ENCODE measurements around the gene NEK11.
A peak's percentile ranks its signal among the peaks of the same experiment; 100 is the strongest.

NEK11 gene, protein sequence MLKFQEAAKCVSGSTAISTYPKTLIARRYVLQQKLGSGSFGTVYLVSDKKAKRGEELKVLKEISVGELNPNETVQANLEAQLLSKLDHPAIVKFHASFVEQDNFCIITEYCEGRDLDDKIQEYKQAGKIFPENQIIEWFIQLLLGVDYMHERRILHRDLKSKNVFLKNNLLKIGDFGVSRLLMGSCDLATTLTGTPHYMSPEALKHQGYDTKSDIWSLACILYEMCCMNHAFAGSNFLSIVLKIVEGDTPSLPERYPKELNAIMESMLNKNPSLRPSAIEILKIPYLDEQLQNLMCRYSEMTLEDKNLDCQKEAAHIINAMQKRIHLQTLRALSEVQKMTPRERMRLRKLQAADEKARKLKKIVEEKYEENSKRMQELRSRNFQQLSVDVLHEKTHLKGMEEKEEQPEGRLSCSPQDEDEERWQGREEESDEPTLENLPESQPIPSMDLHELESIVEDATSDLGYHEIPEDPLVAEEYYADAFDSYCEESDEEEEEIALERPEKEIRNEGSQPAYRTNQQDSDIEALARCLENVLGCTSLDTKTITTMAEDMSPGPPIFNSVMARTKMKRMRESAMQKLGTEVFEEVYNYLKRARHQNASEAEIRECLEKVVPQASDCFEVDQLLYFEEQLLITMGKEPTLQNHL

DNA sequence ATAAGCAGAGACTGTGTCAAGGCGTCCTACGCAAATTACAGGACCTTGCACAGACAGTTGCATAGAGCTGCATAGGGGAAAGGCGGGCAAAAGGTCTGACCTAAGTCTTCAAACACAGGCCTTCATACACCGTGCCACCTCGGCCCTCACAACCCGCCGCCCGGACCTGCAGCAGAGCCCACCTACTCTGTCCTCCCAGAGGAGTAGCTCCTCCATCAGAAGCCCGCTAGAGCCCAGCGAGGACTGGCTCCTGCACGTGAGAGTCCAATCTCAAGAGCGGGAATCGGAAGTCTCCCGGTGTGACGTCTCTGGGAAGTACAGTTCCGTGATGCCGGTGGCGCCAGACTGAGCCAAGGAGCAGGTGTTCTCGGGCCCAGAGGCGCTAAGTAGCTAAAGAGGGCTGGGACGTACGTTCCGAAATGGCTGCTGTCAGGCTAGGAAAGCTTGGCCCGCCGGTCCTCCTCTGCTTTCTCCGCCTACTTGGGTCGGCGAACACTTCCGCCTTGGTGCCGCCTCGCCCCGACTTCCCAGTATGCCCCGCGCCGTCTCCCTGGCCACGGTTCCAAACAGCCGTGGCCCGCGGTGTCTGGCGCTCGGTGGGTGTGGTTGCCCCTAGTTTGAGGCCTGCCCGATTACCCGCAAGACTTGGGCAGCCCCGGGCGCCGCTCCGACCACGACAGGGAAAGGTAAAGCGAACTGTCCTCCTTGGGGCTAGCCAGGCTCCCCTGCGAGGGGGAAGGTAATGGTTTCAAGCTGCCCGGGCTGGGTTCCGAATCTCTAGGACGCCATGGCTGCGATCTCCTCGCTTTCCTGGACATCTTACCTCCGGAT, at the start of gene NEK11, which contains the start of gene ASTE1:
Gene NEK11, plus strand, starts transcription at position 557 of the 831 bp plus-strand sequence. CDS start 2,832 bp downstream, outside the sequence.
Gene ASTE1, minus strand, starts transcription at position 505 of the 831 bp plus-strand sequence. CDS start 1,519 bp downstream, outside the sequence.
- peak; percentile 85 for DNase-seq

DNA sequence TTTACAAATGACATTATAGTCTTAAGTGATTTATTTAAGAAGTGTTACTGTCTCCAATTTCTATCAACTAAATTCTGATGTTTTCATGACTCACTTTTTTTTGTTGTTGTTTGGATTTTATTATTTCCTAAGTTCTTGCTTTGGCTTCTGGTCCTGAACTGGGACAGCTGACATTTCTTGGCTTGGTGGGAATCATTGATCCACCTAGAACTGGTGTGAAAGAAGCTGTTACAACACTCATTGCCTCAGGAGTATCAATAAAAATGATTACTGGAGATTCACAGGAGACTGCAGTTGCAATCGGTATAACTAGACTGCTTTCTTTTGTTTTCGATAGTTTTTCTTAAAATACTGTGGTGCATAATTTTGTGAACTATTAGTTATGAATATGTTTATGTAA, 47.6 kb upstream of the NEK11 start:
- no peak for DNase-seq

DNA sequence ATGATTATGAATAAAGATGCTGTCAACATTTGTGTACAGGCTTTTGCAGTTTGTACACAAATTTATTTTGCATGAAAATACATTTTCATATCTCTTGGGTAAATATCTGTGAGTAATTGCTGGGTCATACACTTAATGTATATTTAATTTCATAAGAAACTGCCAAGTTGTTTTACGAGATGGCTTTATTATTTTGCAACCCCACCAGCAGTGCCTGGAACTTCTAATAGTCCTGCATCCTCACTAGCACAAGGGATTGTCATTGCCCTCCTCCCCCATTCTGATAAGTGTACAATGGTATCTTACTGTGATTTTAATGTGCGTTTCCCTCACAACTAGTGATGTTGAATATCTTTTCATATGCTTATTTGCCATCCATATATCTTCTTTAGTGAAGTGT, 45.2 kb upstream of the NEK11 start:
- DNase-seq, result no peak

DNA sequence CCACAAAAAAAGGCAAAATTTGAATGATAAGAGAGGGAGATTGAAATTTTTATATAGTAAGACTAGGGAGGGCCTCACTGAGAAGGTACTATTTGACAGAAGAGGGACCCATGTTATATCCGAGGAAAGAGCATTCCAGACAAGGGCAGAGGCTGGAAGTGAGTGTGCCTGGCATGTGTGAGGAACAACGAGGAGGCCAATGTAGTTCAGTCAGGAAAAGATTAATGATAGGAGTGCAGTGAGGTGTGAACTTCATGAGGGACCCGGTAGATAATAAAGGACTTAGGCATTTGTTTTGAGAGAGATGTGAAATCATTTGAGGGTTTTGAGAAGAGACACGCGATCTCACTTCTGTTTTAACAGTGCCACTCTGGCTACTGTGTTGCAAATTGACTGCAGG, 36.4 kb upstream of the NEK11 start:
- no peak for DNase-seq

DNA sequence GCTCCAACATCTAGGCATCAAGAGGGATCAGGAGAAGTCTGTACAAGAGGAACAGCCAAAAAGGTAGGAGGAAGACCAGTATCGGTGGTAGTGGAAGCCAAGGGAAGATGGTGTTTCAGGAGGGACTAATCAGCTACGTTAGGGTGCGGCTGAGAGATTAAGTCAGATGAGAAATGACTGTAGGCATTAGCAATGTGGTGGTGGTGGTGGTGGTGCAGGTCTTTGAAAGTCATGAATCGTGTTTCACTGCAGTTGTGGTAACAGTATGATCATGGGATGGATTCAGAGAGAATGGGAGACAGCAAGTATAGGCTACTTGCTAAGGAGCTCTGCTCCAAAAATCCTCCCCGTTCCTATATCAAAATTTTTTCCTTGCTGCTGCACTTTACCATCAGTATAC, 35.6 kb upstream of the NEK11 start:
- DNase-seq, result no peak

DNA sequence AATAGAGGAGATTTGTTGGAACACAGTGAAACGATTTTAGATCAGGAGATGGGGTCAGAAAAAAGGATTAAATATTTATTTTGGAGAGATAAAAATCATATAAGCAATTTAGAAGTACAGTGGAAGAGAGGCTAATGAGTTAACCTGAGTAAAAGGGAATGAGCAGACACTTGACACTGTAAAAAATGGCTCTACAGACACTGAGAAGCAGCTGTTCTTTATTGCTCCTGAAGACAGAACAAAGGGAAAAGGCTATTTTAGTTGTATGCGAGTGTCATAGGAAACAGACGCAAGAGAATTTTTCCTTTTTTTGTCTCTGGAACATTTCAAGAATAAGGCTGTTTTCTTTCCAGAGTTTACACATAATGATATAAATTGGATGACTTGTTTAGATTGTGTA, 34.3 kb upstream of the NEK11 start:
- DNase-seq, result no peak

DNA sequence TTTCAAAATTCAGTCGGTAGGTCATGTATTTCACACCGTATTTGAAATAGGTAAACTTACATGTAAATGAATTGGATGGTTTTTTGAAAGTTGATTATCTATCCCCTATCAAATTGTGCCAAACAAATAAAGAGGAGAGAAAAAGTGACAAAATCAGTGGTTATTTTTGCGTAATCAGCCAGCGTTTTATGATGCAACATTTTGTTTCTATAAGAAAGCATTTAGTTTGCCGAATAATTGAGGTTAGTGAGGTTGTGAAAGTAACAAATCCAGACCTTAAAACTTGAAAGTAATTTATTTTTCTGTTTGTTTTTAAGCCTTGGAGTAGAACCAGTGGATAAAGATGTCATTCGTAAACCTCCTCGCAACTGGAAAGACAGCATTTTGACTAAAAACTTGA, 29.4 kb upstream of the NEK11 start:
- DNase-seq, result peak; percentile 4

DNA sequence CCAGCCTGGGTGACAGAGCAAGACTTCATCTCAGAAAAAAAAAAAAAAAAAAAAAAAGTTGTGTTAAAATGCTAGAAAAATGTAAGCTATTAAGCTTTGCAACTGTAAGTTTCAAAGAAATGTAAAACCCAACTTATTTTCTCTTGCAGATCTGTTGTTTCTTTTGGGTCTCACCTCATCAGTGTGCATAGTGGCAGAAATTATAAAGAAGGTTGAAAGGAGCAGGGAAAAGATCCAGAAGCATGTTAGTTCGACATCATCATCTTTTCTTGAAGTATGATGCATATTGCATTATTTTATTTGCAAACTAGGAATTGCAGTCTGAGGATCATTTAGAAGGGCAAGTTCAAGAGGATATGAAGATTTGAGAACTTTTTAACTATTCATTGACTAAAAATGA, 25.6 kb upstream of the NEK11 start:
- DNase-seq, result no peak

DNA sequence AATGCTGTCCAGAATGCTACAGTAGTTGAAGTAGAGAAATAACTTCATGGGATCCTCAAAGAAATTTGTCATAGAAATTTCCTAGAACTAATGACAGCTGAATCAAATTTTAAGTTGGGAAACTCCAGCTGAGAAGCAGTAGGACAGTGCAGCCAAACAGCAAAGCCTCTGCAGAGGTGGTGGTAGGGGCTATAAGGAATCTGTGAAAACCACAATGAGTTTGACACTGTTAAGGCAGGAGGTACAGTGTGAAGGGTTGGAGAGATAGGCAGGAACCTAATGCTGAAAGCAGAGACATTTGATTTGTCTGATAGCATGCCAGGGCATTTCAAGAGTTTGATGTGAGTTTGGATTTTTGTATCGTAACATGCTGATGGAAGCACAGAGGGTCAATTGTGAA, 22.1 kb upstream of the NEK11 start:
- DNase-seq, result no peak

DNA sequence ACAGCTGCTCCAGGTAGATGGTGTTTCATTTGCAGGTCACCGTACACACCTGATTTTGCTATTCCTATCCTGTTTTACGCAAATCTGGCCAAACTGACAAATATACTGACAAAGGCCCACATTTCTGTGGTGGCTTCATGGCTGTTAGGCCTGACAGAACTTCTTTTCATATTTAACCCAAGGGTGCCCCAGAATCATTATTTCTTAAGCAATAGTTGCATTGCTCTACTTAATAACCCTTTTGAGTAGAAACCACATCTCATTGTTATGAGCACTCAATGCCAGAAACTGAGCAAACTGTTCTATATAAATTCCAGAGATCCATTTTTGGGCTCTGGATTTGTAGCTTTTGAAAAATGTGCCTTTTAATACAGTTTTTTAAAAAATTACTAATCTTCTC, 19.4 kb upstream of the NEK11 start:
- DNase-seq, result no peak

DNA sequence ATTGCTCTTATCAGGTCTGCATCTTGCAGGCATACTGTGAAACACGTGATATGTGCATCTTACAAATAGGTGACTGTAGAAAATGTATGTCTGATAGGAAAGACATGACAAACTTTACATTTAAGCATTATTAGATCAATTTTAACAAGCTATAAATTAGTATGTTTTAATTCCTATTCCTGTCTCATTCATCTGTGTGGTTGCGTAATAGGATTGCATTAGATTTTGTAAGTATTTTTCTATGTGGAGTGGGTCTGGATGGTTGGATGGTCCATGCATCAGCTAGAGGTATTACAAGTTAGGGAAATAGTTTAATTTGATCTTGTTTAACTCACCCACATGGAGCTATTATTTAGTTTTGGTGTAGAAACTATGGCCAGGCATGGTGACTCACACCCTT, 18.9 kb upstream of the NEK11 start:
- DNase-seq, result peak; percentile 15

DNA sequence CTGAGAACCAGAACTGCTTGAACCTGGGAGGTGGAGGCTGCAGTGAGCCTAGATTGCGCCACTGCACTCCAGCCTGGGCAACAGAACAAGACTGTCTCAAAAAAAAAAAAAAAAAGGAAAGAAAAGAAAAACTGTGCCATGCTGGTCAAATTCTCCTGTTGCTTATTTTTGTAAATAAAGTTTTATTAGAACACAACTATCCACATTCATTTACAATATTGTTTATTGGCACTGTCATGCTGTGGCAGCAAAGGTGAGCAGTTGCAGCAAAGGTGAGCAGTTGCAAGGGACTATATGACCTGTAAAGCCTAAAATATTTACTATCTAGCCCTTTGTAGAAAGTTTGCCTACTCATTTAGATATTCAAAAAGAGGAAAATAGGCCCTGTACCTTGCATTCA, 18.4 kb upstream of the NEK11 start:
- no peak for DNase-seq

DNA sequence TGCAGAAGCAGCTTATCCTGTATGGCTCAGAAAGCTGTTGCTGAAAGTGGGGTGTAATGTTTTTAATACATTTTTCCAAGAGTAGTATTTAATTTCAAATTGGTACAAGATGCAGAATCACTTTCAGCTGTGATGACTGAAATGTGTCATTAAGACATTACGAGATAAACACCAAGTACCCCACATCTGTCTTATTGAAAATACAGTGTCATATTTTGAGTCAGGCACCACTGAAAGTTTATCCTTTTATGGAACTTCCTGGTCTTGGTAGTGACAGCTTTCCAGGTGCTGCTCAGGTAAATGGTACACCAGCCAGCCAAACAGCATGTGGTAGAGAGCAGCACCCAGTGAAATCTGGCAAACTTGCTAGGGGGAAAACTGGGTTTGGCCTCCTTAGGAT, 17.0 kb upstream of the NEK11 start:
- DNase-seq, result no peak

DNA sequence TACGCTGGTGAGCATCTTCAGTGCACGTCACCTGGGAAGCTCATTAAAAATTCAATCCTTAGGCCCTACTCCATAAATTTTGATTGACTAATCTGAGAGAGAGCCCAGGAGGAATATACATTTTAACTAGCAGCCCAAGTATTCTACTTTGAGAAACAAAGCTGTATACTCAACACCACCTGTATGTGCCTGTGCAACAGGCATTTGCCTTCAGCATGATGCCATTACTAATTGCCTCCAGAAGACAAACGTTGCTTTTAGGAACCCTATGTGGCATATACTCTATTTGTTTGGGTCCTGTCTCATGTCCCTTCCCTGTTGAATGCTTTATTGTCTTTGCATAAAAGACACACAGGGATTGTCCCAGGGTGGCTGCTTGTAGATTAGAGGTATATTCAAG, 7.7 kb upstream of the NEK11 start:
- DNase-seq, result no peak

DNA sequence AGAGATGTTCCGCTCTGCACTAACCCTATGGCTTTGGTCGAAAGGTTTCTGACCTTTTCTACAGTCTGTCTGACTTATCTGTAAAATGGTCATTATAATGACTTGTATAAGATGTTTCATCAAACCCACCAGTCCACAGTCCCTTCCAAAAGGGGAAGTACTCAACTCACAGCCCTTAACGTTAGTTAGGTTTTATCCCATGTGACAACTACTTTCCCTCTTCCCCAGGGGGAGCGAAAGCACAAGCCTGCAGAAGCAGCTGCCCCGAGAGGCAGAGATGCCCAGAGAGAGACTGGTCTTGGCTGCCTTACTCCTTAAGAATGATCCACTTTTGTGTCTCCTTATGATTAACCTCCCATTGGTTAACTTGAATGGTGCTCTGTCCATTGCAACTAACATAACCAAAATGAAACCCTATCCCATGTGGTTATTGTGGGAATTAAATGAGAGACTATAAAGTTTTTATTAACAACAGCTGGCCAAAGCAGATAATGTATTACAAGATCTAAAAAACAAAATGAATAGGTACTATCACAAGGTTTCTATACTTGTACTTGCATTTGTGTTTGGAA, 6.5 kb upstream of the NEK11 start:
- no peak for DNase-seq

DNA sequence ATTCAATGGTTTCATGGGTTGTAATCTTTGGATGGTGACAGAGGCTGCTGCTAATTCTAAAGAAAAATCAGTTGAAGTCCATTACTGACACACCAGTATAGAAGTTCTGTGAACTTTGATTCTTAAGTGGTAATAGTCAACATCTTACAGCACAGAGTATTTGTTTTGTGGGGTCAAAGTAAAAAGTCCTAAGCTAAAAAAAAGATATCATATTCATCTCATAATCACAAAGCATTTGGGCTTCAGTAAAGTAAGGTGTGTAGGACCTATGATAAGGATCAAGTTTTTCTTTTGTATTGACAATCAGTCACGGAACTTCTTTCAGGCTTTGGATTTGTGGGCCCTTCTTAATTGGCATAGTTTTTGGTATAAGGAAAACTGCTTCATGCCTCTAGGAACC, 1.1 kb upstream of the NEK11 start:
- DNase-seq, result no peak

DNA sequence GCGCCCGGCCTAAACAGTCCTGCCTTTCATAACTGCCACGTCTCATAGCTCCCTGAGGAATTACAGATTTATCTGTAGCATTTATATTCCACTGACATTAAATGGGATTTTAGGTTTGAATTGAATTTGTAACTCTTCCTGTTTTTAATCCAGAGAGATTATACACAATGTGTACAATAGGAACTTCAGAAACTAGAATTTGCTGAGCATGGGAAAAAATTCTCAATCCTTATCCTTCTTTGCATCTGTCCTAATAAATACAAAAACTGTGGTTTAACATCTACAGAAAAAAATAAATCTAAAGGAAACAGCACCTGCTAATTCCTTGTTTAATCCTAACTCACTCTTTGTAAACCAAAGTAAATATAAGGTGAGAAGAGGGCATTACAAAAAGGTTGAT, 2.2 kb downstream of the NEK11 start:
- DNase-seq, result no peak

DNA sequence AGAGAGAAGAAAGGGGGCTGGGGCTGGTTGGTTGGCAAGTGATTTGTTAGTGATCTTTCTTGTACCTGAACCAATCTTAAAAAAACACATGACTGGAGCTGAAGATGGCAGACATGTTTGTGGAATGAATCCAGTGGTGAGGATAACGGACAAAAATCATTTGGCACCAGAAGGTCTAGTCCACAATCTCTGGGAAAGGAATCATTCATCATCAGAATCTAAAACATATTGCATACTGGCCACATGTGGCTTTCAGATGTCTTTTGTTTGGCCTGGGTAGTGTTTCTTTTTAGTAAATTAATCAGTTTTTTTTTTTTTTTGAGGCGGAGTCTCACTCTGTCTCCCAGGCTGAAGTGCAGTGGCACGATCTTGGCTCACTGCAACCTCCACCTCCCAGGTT, 5.0 kb downstream of the NEK11 start:
- DNase-seq, result peak; percentile 28

DNA sequence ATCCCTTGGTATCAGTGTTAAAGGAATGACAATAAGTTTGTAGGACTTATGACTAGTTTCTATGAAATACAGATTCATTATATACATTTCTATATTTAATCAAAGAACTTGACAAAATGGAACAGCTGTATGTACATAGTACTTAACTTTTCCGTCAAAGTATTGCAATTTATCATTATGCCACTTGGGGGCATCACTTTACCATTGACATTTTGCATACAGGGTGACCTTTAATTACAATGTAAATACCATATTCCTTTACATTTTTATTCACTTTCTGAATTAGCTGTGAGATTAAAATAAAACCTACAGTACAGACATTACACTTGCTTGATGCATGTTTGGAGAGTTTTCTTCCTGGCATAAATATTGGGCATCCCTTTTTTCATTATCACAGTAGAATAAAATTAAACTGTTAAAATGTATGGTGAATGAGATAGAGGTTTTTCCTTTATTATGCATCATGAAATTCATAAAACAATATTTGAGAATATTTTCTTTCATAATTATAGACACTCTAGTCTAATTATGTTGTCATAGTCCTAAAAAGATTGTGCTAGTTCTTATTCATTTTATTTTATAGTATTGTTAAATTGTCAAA, 6.9 kb downstream of the NEK11 start:
- DNase-seq, result peak; percentile 51

DNA sequence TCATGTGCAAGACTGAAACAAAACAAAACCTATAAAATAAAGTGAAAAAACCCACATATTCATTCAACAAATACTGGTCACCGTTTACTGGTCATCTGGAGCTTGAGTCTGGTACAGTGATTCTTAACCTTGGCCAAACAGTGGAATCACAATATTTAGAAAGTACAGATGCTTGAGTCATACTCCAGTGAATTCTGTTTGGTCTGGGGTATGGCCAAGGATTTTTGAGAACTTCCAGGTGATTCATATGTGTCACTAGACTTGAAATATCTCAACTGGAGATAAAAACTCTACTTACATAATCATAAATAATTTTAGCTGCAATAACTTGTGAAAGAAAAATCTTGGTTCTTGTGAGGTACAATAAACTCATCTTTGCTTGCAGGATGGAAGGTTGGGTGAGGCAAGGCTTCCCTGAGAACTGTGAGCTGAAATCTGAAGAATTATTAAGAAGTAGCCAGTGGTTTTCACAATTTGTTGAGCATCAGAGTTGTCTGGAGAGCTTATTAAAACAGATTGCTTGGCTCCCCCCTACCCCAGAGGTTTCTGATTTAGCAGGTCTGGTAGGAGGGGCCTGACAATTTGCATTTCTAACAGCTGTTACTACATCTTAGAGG, 9.6 kb downstream of the NEK11 start:
- DNase-seq, result peak; percentile 65

DNA sequence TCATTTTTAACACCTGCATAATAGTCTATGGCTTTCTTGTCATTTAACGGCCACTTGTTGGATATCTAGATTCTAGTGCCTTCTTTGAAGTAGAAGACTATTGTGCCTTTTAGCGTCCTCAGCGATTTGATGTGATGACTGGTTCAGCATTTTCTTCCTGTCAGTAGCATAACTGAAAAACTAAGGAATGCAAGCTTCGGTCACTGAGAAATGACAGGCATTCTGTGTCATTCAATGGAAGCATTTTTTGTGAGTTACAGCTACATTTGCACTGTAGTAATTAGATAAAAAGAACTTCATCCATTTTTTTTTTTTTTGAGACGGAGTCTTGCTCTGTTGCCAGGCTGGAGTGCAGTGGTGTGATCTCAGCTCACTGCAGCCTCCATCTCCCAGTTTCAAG, 10.3 kb downstream of the NEK11 start:
- peak; percentile 43 for DNase-seq

DNA sequence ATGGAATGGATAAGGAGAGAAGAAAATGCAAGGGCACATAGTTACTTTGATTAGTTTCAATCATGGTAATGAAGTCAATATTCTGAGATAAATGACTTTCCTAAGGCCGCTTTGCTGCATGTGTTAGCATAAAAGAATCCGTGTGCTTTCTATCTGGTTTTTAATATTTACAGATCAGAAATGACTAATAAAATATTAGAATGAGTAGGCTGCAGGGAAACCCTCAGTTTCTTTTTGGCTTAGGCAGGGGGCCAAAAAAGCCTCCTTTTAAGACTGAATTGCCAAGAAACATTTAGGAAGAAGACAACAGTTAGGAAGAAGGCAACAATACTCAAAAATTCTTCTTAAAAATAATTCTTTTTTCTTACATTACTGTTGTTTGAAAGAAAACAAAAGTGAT, 11.6 kb downstream of the NEK11 start:
- no peak for DNase-seq
